Spleen (tissue), 10 donors: ENCODE data around the gene CACNB2. TPM values are rescaled to one million over a fixed set of nuclear protein-coding genes. Genes with fewer than 3 reads are reported as not detected.

Experiments
- polyA plus RNA-seq, 3 donors: library from polyadenylated mRNA; stranded (reverse); fragments of 200-250 nt; gene quantifications; one replicate each; pipeline ENCODE4 v1.2.1, GENCODE V29; 2013
- total RNA-seq, 7 donors: library from RNA; depleted of rRNA in 3 of 7; stranded (reverse); fragments of >200 nt in 3 of 7; fragmentation: NEBNext Ultra II Directional in 4 of 7; extraction: Animal tissue kit (Norgen Biotek cat#: 25700) in 4 of 7; gene quantifications; one replicate each; pipeline versions ENCODE4 v1.1.0 to v1.2.1, GENCODE V29; 2016 to 2021
- donor health status: healthy with polysubstance abuse.
- donor health status: DM: no; HTN: no; CAD: no; lungs with moderate emphysema.
- donor health status: DM: no; HTN: no; CAD: no.
- donor health status: Bipolar disorder and iron deficiency.
- donor health status: healthy.
- donor health status: DM: no; HTN: no; CAD: no.
- donor health status: DM: yes; HTN: yes; CAD: no.

CACNB2 gene
- total and polyA plus RNA-seq, 10 donors, result 0.17 to 0.79 (median 0.44) TPM; not detected in 1

Other genes starting within 250 kb of the CACNB2 start
- gene SLC39A12, start 188.5 kb upstream of the CACNB2 start, total RNA-seq, result under 1 TPM in 5 of 7 donors, not detected in 2; 0.10 to 0.37 (median 0.20) TPM
- under 1 TPM; 0.06 to 0.10 (median 0.09) TPM for gene SLC39A12, start 188.5 kb upstream of the CACNB2 start, polyA plus RNA-seq